Inflammatory macrophage treated with lipopolysaccharide for 4 hours (primary cell): ENCODE measurements around the gene SLC6A8.
A peak's percentile ranks its signal among the peaks of the same experiment; 100 is the strongest.

Source experiments
- DNase-seq: peaks from one replicate; pipeline ENCODE4 v3.0.0-alpha.2; 2020

SLC6A8 gene

GRCh38 chrX:153648358-153649177, 39.2 kb upstream of the SLC6A8 start:
- no peak for DNase-seq

- DNase-seq: peak; percentile 54
These were observed 38.4 kb upstream of the SLC6A8 start for GRCh38 chrX:153649178-153649914.

GRCh38 chrX:153649915-153650782, 37.6 kb upstream of the SLC6A8 start:
- DNase-seq: no peak

- DNase-seq: no peak
These were observed 36.8 kb upstream of the SLC6A8 start for GRCh38 chrX:153650959-153651358.

- peak; percentile 13 for DNase-seq
These were observed 36.1 kb upstream of the SLC6A8 start for GRCh38 chrX:153651540-153652079.

- no peak for DNase-seq
These were observed 34.2 kb upstream of the SLC6A8 start for GRCh38 chrX:153653556-153653955.

GRCh38 chrX:153657161-153657560, 30.6 kb upstream of the SLC6A8 start:
- no peak for DNase-seq

GRCh38 chrX:153659268-153659667, 28.5 kb upstream of the SLC6A8 start:
- DNase-seq: no peak

- peak; percentile 10 for DNase-seq
These were observed 25.5 kb upstream of the SLC6A8 start for GRCh38 chrX:153662266-153662665.

GRCh38 chrX:153665726-153666306, 21.9 kb upstream of the SLC6A8 start:
- no peak for DNase-seq

GRCh38 chrX:153667281-153667955, 20.3 kb upstream of the SLC6A8 start:
- no peak for DNase-seq

GRCh38 chrX:153667956-153668396, 19.8 kb upstream of the SLC6A8 start:
- peak; percentile 65 for DNase-seq

GRCh38 chrX:153668423-153669173, 19.1 kb upstream of the SLC6A8 start:
- no peak for DNase-seq

GRCh38 chrX:153669174-153669890, 18.4 kb upstream of the SLC6A8 start:
- DNase-seq: no peak

- DNase-seq: no peak
These were observed 17.6 kb upstream of the SLC6A8 start for GRCh38 chrX:153669901-153670731.

- DNase-seq: no peak
These were observed 16.8 kb upstream of the SLC6A8 start for GRCh38 chrX:153670748-153671588.

GRCh38 chrX:153671589-153672530, 15.9 kb upstream of the SLC6A8 start:
- no peak for DNase-seq
